GM21528 (cell line): Measurements from ENCODE around the gene IQCH.
"Not testable (repeated sequence)": the region's sequence is repeated elsewhere in the genome, so short reads cannot be mapped to it uniquely, and the experiment has no call there.

Source experiments
- ATAC-seq: cut with Tn5 transposase; IDR thresholded peaks from one replicate; pipeline ENCODE4 v1.9.1; 2021; ENCODE audit warnings: mild to moderate bottlenecking, moderate library complexity; ENCODE audit not compliant: unreplicated experiment, low FRiP score

The IQCH gene

DNA sequence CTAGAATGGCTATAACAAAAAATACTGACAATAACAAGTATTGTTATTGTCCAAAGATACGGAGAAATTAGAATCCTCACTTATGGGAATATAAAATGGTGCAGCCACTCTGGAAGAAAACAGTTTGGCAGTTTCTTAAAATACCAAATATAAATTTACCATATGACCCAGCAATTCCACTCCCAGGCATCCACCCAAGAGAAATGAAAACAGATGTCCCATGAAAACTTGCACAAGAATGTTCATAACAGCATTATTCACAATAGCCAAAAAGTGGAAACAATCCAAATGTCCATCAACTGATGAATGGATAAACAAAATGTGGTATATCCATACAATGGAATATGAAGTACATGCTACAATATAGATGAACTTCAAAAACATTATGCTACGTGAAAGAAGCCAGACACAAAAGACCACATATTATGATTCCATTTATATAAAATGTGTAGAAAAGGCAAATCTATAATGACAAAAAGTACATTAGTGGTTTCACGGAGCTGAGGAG, 9.6 kb upstream of the IQCH start:
- no peak for ATAC-seq

DNA sequence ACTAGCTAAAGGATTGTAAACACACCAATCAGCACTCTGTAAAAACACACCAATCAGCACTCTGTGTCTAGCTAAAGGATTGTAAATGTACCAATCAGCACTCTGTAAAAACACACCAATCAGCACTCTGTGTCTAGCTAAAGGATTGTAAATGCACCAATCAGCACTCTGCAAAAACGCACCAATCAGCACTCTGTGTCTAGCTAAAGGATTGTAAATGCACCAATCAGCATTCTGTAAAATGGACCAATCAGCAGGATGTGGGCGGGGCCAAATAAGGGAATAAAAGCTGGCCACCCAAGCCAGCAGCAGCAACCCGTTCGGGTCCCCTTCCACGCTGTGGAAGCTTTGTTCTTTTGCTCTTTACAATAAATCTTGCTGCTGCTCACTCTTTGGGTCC, 8.0 kb upstream of the IQCH start:
- ATAC-seq, result not testable (repeated sequence)

DNA sequence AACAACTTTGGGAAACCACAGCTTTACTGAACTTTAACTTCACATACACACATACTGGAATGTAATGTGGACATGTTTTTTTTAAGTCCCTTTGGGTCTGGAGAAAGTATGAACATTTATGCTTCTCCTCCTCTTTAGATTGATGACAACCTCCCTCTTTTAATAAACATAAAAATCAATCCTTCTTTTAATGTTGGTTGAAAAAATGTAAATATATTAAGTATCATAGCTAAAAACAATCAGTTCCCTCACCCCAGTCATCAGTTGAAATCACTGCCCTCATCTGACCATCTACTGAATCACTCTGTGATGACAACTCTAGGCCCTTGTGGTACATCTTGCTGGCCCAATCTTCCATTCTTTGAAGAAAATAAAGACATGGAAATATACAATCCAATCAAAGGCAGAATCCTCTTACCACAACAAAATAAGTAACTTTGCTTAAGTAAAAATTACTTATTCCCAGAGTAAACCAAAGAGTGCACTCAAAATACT, 6.5 kb upstream of the IQCH start:
- no peak for ATAC-seq

DNA sequence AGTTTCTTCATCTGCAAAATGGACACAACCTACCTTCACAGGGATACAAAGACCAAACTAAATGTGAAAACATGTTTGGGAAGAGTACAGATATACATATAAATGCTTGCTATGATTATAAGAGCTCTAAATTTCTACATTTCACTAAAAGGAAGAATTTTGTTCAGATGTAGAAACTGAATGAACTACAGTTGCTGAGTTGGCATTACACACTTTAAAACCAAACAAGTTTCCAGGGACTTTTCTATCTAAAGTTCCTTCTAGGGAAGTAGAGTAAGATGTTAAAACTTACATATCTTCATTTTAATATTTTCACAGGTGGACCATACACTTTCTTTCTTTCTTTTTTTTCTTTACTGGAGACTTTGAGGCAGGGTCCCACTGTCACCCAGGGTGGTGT, 4.8 kb upstream of the IQCH start:
- ATAC-seq, result no peak

DNA sequence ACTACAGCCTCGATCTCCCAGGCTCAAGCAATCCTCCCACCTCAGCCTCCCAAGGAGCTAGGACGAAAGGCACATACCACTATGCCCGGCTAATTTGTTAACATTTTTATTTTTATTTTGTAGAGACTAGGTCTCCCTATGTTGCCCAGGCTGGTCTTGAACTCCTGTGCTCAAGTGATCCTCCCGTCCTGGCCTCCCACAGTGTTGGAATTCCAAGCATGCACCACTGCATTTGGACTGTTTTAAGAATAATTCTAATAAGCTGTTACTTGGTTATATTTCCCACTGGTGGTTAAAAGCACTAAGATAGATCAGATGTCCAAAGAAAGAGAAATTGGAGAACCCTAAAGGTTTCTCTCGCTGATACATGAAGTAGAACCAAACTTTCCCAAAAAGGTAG, 3.3 kb upstream of the IQCH start:
- no peak for ATAC-seq

DNA sequence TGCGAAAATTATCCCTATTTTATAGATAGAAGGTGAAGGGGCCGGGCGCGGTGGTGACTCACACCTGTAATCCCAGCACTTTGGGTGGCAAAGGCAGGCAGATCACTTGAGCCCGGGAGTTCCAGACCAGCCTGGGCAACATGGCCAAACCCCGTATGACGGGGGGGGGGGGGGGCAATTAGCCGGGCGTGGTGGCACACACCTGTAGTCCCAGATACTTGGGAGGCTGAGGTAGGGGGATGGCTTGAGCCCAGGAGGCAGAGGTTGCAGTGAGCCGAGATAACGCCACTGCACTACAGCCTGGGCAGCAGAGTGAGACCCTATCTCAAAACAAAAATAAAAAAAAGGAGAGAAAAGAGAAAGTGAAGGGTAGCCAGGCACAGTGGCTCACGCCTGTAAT, 1.5 kb upstream of the IQCH start:
- ATAC-seq, result no peak

DNA sequence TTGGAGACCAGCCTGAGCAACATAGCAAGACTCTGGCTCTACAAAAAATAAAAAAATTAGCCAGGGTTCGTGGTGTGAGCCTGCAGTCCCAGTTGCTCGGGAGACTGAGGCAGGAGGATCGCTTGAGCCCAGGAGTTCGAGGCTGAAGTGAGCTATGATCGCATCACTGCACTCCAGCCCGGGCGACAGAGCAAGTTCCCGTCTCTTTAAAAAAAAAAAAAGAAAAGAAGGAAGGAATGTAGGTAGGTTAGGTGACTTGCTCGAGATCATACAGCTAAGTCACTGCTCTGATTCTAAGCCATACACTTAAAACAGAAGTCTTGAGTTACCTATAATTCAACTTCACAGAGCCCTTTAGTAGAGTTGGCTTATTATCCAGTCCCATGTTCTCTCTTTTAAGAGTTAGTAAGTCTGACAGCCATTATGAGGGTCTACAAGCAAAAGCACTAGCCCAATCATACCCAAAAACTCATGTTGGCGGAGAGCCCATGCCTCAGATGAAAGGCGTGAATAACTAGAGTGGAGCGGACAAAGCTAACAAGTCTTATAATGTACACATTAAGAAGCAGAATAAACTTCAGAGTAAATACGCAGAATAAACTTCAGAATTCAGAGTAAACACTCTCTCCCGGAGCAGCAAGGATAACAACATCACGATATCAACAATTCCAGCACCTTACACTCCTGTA, 893 bp upstream of the IQCH start:
- ATAC-seq, result no peak

DNA sequence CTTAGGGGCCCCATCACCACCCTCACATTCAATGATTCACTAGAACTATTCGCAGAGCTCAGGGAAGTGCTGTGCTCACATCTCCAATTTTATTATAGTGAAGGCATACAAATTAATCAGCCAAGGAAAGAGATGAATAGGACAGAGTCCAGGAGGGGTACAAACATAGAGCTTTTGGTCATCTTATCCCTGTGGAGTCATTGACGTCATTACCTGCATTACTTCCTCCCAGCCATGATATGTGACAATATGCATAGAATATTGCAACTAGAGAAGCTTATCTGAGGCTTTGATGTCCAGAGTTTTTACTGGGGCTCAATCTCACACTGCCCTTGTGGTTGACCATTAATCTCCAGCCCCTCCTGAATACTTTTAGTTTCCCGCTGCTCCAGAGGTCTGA, 1.5 kb downstream of the IQCH start:
- no peak for ATAC-seq

DNA sequence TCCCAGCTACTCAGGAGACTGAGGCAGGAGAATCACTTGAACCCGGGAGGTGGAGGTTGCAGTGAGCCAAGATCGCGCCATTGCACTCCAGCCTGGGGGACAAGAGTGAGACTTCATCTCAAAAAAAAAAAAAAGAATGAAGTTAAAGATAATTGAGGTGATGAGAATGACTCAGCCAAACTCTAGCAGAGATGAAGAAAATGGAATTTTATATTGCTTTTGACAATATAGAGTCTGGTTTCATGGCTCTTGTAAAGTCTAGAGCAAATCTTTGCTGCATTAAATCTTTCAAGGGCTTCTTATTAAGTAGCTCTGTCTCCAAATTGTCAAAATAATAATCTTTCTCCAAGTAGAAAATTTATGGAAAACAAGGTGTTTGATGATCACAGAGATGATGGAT, 3.8 kb downstream of the IQCH start:
- ATAC-seq, result not testable (repeated sequence)

DNA sequence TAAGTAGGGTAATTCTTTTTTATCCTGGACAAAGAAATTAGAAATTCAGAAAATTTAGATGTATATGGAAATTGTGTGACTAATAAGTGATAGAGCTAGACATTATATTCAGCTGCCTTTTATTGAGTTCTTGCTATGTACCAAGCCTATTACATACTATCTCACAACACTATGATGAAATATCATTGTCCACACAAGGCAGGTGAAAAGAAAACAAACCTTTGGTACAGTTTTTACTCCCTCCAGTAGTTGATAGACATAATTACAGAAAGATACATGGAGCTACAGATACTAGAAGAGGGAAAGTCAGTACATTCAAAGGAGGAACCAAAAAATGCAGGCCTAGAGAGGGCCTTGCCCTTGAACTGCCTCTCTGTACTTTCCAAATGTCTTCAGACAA, 4.8 kb downstream of the IQCH start:
- ATAC-seq, result no peak

DNA sequence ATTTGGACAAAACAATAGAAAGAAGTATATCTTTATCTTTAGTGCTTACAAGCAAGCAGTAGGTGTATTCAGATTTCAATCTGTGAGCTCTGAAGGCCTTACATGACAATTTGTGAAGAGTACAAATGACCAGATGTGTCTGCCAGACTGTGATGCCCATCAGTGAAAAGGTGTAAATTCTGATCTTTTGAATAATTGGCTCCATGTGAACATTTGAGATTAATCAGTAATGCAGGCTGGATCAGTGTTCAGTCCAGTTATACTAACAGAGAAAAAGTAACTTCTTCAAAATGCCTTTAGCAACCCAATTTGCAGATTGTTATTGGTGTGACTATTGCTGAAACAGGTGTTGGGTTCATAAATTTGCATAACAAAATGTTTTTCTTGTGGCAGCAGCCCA, 5.2 kb downstream of the IQCH start:
- ATAC-seq, result no peak

DNA sequence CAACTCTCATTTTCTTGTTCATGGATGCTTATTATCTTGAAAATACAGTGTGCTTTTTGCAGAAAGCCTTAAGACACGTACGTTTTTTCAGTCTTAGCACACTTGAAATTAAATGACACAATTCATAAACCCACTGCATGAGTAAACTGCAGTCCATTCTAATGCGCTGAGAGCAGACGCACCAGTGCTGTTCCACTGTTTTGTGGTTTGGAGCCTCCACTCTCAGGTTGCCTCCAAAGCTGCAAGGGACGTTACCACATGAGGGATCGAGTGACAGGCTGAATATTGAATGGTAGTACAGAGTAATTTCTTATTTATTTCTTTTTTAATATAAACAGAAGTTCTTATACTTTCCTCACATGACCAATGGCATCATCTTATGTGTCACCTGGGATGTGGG, 12.3 kb downstream of the IQCH start:
- no peak for ATAC-seq

DNA sequence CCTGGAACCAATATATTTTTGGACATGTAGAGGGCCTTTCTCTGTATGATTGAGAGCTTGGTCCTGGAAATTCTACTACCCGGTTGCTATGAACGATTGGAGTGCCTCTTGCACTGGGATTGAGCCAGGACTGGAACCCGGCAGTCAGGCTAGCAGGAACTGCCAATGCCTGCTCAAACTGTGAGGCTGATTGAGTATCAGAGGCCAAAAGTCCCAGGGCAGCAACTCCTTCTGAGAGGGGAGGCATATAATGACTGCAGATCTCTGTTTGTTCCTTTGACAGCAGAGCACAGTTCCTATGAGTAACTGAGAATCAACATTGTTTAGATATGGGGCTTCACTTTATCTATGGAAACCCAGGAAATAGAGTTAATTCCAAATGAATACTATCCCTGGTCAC, 12.9 kb downstream of the IQCH start:
- no peak for ATAC-seq

DNA sequence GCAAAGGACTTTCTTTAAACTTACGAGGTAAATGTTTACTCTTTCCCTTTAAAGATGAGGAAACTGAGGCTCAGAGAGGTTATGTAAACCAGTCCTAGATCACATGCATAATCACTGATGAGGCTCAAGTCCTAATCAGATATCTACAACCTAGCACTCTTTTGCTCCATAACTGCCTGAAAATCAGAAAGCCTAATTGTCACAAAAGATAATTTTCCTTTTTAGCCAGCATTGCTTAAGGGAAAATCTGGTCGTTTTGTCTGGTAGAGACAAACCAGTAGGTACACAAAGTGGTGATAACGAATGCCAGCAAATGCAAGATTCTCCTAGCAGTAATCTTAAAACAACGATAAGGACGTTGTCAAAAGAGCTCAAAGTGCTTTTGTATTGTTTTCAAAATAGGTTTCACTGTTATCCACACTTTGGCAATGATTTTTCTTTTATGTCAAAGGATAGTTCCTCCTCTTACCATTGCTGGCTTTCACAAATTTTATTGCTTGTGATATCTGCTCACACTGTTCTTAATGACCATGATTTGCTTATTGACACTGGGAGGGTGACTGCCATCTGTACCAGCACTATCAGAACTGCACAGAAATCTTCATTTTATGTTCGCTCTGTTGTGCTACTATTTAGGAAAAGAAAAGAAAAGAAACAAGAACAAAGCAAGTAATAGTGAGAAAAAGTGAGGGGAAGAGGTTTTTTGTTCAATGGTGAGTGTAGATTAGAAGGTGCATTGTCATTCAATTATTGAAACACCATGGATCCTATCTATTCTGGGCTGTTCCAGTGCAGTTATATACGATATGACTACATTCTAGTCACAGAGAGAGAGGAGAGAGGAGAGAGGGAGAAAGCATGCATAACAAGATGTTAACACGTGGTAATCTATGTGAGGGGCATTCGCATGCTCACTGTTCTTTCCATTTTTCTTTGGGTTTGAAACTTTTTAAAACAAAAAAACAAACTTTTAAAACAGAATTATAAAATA, 13.7 kb downstream of the IQCH start:
- no peak for ATAC-seq

DNA sequence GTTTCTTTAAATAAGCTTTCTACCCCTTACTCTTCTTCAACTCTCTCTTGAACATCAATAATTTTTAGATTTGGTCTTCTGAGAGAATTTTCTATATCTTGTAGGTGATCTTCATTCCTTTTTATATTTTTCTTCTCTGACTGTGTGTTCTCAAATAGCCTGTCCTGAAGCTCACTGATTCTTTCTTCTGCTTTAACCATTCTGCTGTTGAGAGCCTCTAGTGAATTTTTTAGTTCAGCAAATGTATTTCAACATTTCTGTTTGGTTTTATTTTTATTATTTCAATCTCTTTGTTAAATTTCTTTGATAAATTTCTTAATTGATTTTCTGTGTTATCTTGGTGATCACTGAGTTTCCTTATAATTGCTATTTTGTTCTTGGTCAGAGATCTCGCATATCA, 19.6 kb downstream of the IQCH start:
- no peak for ATAC-seq

DNA sequence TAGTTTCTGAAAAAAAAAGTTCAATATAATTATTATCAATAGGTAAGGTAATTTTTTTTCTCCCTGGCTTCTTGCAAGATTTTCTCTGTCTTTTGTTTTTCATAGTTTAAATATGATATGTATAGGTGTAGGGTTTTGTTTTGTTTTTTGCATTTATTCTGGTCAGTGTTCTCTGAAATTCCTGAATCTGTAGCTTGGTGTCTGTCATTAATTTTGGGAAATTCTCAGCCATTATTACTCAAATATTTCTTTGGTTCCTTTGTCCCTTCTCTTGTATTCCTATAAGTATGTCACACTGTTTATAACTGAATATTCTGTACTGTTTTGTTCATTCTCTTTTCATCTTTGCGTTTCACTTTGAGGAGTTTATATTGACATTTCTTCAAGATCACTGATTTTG, 22.1 kb downstream of the IQCH start:
- no peak for ATAC-seq

DNA sequence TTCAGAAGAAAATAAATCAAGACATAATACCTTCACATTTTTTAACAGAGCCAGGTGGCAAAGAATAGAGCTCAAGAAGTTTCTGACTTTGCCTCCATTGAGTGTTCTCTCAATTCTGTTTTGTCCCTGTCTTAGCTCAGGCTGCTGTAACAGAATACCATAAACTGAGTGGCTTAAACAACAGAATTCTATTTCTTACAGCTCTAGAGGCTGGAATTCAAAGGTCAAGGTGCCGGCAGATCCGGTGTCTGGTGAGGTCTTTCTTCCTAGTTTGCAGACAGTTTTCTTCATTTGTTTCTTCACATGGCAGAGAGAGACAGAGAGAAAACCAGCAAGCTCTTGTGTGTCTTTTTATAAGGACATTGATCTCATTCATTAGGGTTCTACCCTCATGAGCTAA, 25.6 kb downstream of the IQCH start:
- no peak for ATAC-seq

DNA sequence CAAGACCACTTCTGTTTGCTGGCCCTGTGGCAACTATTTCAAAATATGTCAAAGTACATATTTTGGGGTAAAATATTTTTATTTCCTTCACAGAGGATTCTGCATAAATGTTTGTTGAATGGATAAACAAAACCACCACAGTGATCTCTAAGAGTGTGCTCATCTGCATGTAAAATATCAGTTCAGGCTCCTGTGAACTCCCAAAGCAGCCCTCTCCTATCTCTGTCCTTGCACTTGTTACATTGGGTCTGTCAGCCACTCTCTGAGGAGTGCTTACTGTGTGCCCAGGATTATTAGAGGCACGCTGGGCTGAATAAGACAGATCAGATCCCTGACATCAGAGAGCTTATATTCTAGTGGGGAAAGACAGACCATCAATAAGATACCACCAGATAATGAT, 27.1 kb downstream of the IQCH start:
- no peak for ATAC-seq

DNA sequence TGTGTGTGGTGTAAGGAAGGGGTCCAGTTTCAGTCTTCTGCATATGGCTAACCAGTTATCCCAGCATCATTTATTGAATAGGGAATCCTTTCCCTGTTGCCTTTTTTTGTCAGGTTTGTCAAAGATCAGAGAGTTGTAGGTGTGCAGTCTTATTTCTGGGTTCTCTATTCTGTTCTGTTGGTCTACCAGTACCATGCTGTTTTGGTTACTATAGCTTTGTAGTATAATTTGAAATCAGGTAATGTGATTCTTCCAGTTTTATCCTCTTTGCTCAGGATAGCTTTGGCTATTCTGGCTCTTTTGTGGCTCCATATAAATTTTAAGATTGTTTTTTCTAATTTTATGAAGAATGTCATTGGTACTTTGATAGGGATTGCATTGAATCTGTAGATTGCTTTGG, 31.0 kb downstream of the IQCH start:
- not testable (repeated sequence) for ATAC-seq

DNA sequence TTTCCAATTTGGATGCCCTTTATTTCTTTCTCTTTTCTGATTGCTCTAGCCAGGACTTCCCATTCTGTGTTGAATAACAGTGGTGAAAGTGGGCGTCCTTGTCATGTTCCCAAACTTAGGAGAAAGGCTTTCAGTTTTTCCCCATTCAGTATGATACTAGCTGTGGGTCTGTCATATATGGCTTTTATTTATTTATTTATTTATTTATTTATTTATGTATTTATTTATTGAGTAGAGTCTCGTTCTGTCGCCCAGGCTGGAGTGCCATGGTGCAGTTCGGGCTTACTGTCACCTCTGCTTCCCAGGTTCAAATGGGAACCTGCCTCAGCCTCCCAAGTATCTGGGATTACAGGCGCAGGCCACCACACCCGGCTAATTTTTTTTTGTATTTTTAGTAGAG, 31.8 kb downstream of the IQCH start:
- ATAC-seq, result not testable (repeated sequence)

DNA sequence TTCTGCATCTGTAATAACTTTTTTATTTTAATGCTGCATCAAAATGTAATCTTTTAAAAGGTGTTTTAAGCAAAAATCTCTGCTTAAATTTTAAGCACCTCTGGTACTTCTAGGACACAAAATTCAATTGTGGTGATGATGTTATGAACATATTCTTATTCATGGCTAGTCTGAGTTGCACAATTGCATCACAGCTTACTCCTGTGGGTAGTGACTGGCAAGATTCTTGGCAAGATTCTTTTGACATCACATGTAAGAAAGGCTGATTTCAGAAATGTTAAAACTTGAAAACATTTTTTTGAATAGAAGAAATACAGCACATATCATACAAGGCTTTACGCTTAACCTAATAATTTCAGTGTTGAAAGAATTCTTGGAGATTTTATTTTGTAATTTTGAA, 35.7 kb downstream of the IQCH start:
- ATAC-seq, result no peak

DNA sequence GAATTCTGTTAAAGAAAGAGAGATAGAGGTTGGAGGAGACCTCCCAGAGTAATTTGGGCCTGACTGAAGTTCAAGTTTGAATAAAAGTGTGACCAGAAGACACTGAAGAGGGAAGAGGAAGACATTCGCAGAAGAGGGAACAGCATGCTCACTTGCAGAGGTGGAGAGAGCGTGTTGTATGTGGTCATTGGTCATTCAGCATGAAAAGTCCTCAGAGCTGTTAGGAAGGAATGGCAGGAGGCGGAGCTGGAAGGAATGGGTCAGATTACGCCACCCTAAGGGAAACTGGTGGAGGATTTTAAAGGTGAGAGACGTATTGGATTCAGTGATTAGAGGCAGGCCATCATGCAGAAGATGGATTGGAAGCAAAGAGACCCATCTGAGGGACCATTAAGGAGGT, 41.6 kb downstream of the IQCH start:
- no peak for ATAC-seq
